GM21367 (cell line): ENCODE results near the gene NADK.
"Not testable (repeated sequence)": the region's sequence is repeated elsewhere in the genome, so short reads cannot be mapped to it uniquely, and the experiment has no call there.

Experiments used
- ATAC-seq: cut with Tn5 transposase; IDR thresholded peaks from one replicate; pipeline ENCODE4 v1.9.1; 2021; ENCODE audit not compliant: unreplicated experiment

Gene NADK

DNA sequence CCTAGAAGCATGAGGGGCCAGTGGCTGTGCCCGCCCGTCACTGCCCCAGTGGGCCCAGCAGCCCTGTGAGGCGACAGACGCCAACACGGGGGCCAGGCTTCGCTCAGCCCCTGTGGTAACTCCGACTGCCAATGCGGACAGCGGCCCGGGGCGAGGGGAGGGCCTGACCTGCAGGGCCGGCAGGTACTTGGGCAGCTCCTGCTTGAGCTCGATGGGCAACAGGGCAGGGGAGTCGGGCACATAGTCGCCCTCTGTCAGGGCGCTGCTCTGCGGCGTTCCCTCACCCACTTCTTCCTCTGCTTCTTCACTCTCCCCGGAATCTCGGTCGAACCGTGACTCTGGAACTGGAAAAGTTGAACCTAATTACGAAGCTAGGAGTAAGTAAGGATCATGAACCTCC, 71.0 kb downstream of the NADK start:
- ATAC-seq: not testable (repeated sequence)

DNA sequence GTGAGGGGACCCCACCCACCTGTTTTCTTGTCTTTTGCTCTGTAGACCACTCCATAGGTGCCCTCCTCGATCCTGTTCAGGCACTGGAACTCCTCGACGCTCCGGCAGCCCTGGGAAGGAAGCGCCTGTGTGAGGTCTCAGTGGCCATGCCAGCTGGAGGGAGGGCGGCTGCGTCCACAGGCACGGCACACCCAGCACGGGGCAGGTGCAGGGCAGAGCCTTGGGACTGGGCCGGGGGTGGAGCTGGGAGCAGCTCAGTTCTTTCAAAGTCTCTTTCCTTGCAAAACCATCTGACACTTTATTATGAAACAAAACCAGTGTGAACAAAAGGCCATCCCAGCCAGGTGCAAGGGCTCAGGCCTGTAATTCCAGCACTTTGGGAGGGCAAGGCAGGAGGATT, 72.6 kb downstream of the NADK start:
- ATAC-seq: not testable (repeated sequence)

GRCh38 chr1:1704284-1704957, 73.8 kb downstream of the NADK start:
- not testable (repeated sequence) for ATAC-seq

DNA sequence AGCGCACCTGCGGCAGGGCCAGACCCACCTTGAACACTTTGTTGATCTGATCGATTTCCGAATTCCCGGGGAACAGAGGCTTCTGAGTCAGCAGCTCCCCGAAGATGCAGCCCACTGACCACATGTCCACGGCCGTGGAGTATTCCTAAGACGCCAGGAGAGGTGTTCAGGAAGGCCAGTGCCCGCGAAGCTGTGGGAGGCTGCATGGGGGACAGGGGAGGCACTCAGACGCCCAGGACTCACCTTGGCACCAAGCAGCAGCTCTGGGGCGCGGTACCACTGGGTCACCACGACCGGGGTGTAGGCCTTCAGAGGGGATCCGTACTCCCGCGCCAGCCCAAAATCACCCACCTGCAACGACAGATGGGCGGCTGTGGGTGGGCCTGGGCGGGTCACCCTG, 74.5 kb downstream of the NADK start:
- no peak for ATAC-seq

DNA sequence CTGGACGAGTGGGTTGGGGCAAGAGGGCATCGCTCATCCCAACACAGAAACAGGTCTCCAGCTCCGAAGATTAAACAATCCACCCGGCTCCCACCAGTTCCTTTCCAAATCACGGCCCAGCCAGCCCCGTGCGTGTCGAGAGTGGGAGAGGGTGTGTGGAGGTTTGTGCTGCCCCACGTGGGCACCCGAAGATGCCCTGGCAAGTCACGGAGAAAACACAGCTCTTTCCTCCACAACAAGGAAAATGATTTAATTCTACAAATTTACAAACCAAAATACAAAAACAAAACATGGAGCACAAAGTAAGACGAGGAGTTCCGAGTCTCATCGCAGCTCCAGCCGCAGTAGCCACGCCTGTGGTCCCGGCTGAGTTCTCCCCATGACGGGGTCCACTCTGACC, 75.8 kb downstream of the NADK start:
- ATAC-seq: not testable (repeated sequence)
